GM23248 (cell line): ENCODE data around the gene AKAP13. TPM values are rescaled to one million over a fixed set of nuclear protein-coding genes. Genes with fewer than 3 reads are reported as not detected.

ENCODE experiments used
- DNase-seq: peaks from one replicate; pipeline ENCODE4 v3.0.0-alpha.2; 2015
- H2AFZ ChIP-seq: fragments of 200-600 bp; sonication (generic); 2 replicates; pipeline ENCODE4 v1.6.1; 2016; ENCODE audit warnings: antibody characterized with exemption
- H3F3A ChIP-seq: fragments of 200-600 bp; sonication (generic); 2 replicates; pipeline ENCODE4 v1.6.1; 2016; ENCODE audit warnings: mild to moderate bottlenecking, antibody characterized with exemption, mixed run types; ENCODE audit not compliant: insufficient read depth
- H3K27ac ChIP-seq: fragments of 200-600 bp; sonication (generic); 2 replicates; pipeline ENCODE4 v1.5.1; 2016; ENCODE audit warnings: mild to moderate bottlenecking
- H3K27me3 ChIP-seq: fragments of 200-600 bp; sonication (generic); replicated peaks from 2 replicates; pipeline ENCODE4 v1.6.1; 2016; ENCODE audit warnings: mild to moderate bottlenecking; ENCODE audit not compliant: insufficient read depth
- H3K36me3 ChIP-seq: fragments of 200-600 bp; sonication (generic); 2 replicates; pipeline ENCODE4 v1.6.1; 2016; ENCODE audit warnings: low read depth, mild to moderate bottlenecking
- H3K4me1 ChIP-seq: fragments of 200-600 bp; sonication (generic); 2 replicates; pipeline ENCODE4 v1.6.1; 2016; ENCODE audit warnings: mild to moderate bottlenecking; ENCODE audit not compliant: insufficient read depth
- H3K4me2 ChIP-seq: fragments of 200-600 bp; sonication (generic); one replicate; pipeline ENCODE4 v1.6.1; 2016; ENCODE audit warnings: mild to moderate bottlenecking; ENCODE audit not compliant: unreplicated experiment
- H3K4me3 ChIP-seq: fragments of 200-600 bp; sonication (generic); 2 replicates; pipeline ENCODE4 v1.5.1; 2016; ENCODE audit warnings: mild to moderate bottlenecking
- H3K79me2 ChIP-seq: fragments of 200-600 bp; sonication (generic); 2 replicates; pipeline ENCODE4 v1.6.1; 2016; ENCODE audit warnings: mild to moderate bottlenecking; ENCODE audit not compliant: insufficient read depth
- H3K9ac ChIP-seq: fragments of 200-600 bp; sonication (generic); 2 replicates; pipeline ENCODE4 v1.6.1; 2016; ENCODE audit warnings: mild to moderate bottlenecking
- H3K9me2 ChIP-seq: fragments of 200-600 bp; sonication (generic); 2 replicates; pipeline ENCODE4 v1.6.1; 2016; ENCODE audit warnings: mixed run types, mild to moderate bottlenecking, moderate library complexity; ENCODE audit not compliant: insufficient read depth
- H3K9me3 ChIP-seq: fragments of 200-600 bp; sonication (generic); one replicate; pipeline ENCODE4 v1.6.1; 2017; ENCODE audit warnings: low read depth
- H4K20me1 ChIP-seq: fragments of 200-600 bp; sonication (generic); 2 replicates; pipeline ENCODE4 v1.6.0; 2016; ENCODE audit not compliant: insufficient read depth
- EZH2 ChIP-seq: fragments of 200-600 bp; sonication (generic); IDR thresholded peaks from 2 replicates; pipeline ENCODE4 v1.6.1; 2018; ENCODE audit warnings: antibody characterized with exemption, mild to moderate bottlenecking; ENCODE audit not compliant: insufficient read depth, poor library complexity, severe bottlenecking
- EZH2phosphoT487 ChIP-seq: fragments of 200-600 bp; sonication (generic); IDR thresholded peaks from 2 replicates; pipeline ENCODE4 v1.6.1; 2018; ENCODE audit warnings: antibody characterized with exemption, moderate library complexity, mild to moderate bottlenecking, low read depth; ENCODE audit not compliant: insufficient read depth
- WGBS, 2 experiments: methylation state at CpG; one replicate each; pipeline ENCODE4 v1.1.6; 2015 to 2017; ENCODE audit warnings: low lambda C conversion rate in 2 of 2, low coverage in 1 of 2; ENCODE audit errors: missing lambda C conversion rate in 2 of 2; 5-methylcytosine and 5-hydroxymethylcytosine counted together
- in situ Hi-C: fragments of 300-500 bp; cut with MboI; formaldehyde crosslinking; loops from 2 replicates; pipeline ENCODE4 v1.15.0; 2020
- polyA plus RNA-seq: library from polyadenylated mRNA; unstranded; fragments of >200 nt; fragmentation: Nextera tagmentation; extraction: Ambion mirVana; gene quantifications from 2 replicates; pipeline ENCODE4 v1.2.1, GENCODE V29; 2016
- total RNA-seq: library from RNA; depleted of rRNA; stranded (reverse); fragments of >200 nt; shearing (Covaris generic); gene quantifications from 2 replicates; pipeline ENCODE4 v1.2.3, GENCODE V29; 2014

Gene AKAP13
- total and polyA plus RNA-seq, 2 experiments from 2014 or later, result 26.5 to 27.7 TPM

- Histone ChIP-seq H3K4me2 (no peak overlapping the region), H3K36me3 (no peaks in the 10 kb centered on the region), H3F3A (peaks cover 18% of the 10 kb centered on the region), H3K9me2 (no peaks in the 10 kb centered on the region), H3K4me1 (peaks cover 50% of the 10 kb centered on the region), H3K4me3 (no peak overlapping the region), H4K20me1 (0 out of 2 replicates have a peak, but pooled peaks cover 8% of the 10 kb centered on the region), H3K27me3 (no peaks in the 10 kb centered on the region), H3K79me2 (peaks cover 98% of the 10 kb centered on the region), H3K9ac (no peak overlapping the region), H3K9me3 (no peaks in the 10 kb centered on the region), H2AFZ (no peak overlapping the region), H3K27ac (no peak overlapping the region)
- no peak for DNase-seq
- TF ChIP-seq EZH2phosphoT487 (no peak), EZH2 (no peak)
- 76 to 87% methylated on average over 4 of the region's 4 CpGs for WGBS, 2 experiments
- in situ Hi-C loops, result no loop called here
Observed at GRCh38 chr15:85401108-85401774, 20.8 kb downstream of the AKAP13 start.

GRCh38 chr15:85402195-85402881 is 21.9 kb downstream of the AKAP13 start:
- Histone ChIP-seq H3K79me2 (peaks cover 97% of the 10 kb centered on the region), H3K9me3 (no peaks in the 10 kb centered on the region), H3K36me3 (no peaks in the 10 kb centered on the region), H3K4me2 (peak overlapping the region; percentile 24), H3K27me3 (no peaks in the 10 kb centered on the region), H3K4me3 (0 out of 2 replicates have a peak overlapping the region, but pooled peaks have one; percentile 5), H3K9ac (no peak overlapping the region), H2AFZ (0 out of 2 replicates have a peak overlapping the region, but pooled peaks have one; percentile 8), H3K27ac (peak overlapping the region; percentile 0; the same call in 1 of the 2 replicates), H3K4me1 (peaks cover 59% of the 10 kb centered on the region), H3K9me2 (no peaks in the 10 kb centered on the region), H3F3A (peaks cover 29% of the 10 kb centered on the region), H4K20me1 (0 out of 2 replicates have a peak, but pooled peaks cover 6% of the 10 kb centered on the region)
- in situ Hi-C loops, result no loop called here
- TF ChIP-seq EZH2phosphoT487, result no peak
- no peak for TF ChIP-seq EZH2
- peak; percentile 34 for DNase-seq
- WGBS, 2 experiments, result 43 to 50% methylated on average over 5 of the region's 5 CpGs

- no peaks in the 10 kb centered on the region for H4K20me1 ChIP-seq
- in situ Hi-C loops, result no loop called here
- 63 to 69% methylated on average over 5 of the region's 5 CpGs for WGBS, 2 experiments
Observed at GRCh38 chr15:85403745-85404144, 23.3 kb downstream of the AKAP13 start.

GRCh38 chr15:85404176-85404917 is 23.9 kb downstream of the AKAP13 start:
- peaks cover 96% of the 10 kb centered on the region for H3K79me2 ChIP-seq
- 79 to 80% methylated on average over 4 of the region's 4 CpGs for WGBS, 2 experiments
- no peak for DNase-seq
- no peaks in the 10 kb centered on the region for H3K36me3 ChIP-seq
- H3F3A ChIP-seq, result peaks cover 43% of the 10 kb centered on the region
- H3K27ac ChIP-seq, result peak overlapping the region; percentile 40
- peaks cover 67% of the 10 kb centered on the region for H3K4me1 ChIP-seq
- H4K20me1 ChIP-seq, result no peaks in the 10 kb centered on the region
- TF ChIP-seq EZH2 (no peak), EZH2phosphoT487 (no peak)
- no peaks in the 10 kb centered on the region for H3K9me3 ChIP-seq
- no peak overlapping the region for H2AFZ ChIP-seq
- H3K9me2 ChIP-seq, result no peaks in the 10 kb centered on the region
- no peak overlapping the region for H3K4me3 ChIP-seq
- peak overlapping the region; percentile 36 for H3K4me2 ChIP-seq
- H3K27me3 ChIP-seq, result no peaks in the 10 kb centered on the region
- H3K9ac ChIP-seq, result no peak overlapping the region
- in situ Hi-C loops, result no loop called here

More at GRCh38 chr15:85403745-85404144, 23.3 kb downstream of the AKAP13 start:
- peaks cover 67% of the 10 kb centered on the region for H3K4me1 ChIP-seq
- no peaks in the 10 kb centered on the region for H3K9me3 ChIP-seq
- H3K79me2 ChIP-seq, result peaks cover 94% of the 10 kb centered on the region
- H3K27me3 ChIP-seq, result no peaks in the 10 kb centered on the region
- H2AFZ ChIP-seq, result no peak overlapping the region
- peak overlapping the region; percentile 4 for H3K4me2 ChIP-seq
- H3K4me3 ChIP-seq, result no peak overlapping the region
- H3K9me2 ChIP-seq, result no peaks in the 10 kb centered on the region
- peak; percentile 69 for DNase-seq
- H3K36me3 ChIP-seq, result no peaks in the 10 kb centered on the region
- no peak overlapping the region for H3K9ac ChIP-seq
- TF ChIP-seq EZH2phosphoT487, result no peak
- no peak for TF ChIP-seq EZH2
- no peak overlapping the region for H3K27ac ChIP-seq
- H3F3A ChIP-seq, result peaks cover 42% of the 10 kb centered on the region
